Measurements from ENCODE around the gene EXOC3L2. TPM values are rescaled to one million over a fixed set of nuclear protein-coding genes. Genes with fewer than 3 reads are reported as not detected.
A peak's percentile ranks its signal among the peaks of the same experiment; 100 is the strongest.

Gene EXOC3L2
- total RNA-seq, 1 donor from 2014 or later: not detected

- Mint-ChIP-seq H3K36me3 (ENCODE audit: insufficient read depth) (peaks cover 6% of the 10 kb centered on the region), H3K4me3 (ENCODE audit: low read depth) (no peak overlapping the region), H3K27me3 (no peaks in the 10 kb centered on the region), H3K9me3 (ENCODE audit: low read depth) (no peaks in the 10 kb centered on the region), H3K4me1 (ENCODE audit: low read depth) (no peaks in the 10 kb centered on the region), H3K27ac (peak overlapping the region; percentile 56)
- DNase-seq (ENCODE audit: low spot score, unreplicated experiment): no peak
- TF ChIP-seq CTCF (IDR thresholded peaks at IDR 0.05; ENCODE audit: unreplicated experiment): no peak
Measured at GRCh38 chr19:45265375-45265774, 20.2 kb upstream of the EXOC3L2 start.

GRCh38 chr19:45264781-45265317, 19.6 kb upstream of the EXOC3L2 start:
- TF ChIP-seq CTCF (IDR thresholded peaks at IDR 0.05; ENCODE audit: unreplicated experiment): no peak
- no peak for DNase-seq (ENCODE audit: low spot score, unreplicated experiment)

GRCh38 chr19:45263013-45263412, 17.8 kb upstream of the EXOC3L2 start:
- peaks cover 6% of the 10 kb centered on the region for H3K36me3 Mint-ChIP-seq (ENCODE audit: insufficient read depth)
- no peaks in the 10 kb centered on the region for H3K4me1 Mint-ChIP-seq (ENCODE audit: low read depth)
- no peaks in the 10 kb centered on the region for H3K27me3 Mint-ChIP-seq
- H3K9me3 Mint-ChIP-seq (ENCODE audit: low read depth): no peaks in the 10 kb centered on the region
- no peak for DNase-seq (ENCODE audit: low spot score, unreplicated experiment)
- H3K4me3 Mint-ChIP-seq (ENCODE audit: low read depth): no peak overlapping the region
- no peak overlapping the region for H3K27ac Mint-ChIP-seq
- TF ChIP-seq CTCF (IDR thresholded peaks at IDR 0.05; ENCODE audit: unreplicated experiment): no peak

More at GRCh38 chr19:45264781-45265317, 19.6 kb upstream of the EXOC3L2 start:
- Mint-ChIP-seq H3K36me3 (ENCODE audit: insufficient read depth) (peaks cover 6% of the 10 kb centered on the region), H3K9me3 (ENCODE audit: low read depth) (no peaks in the 10 kb centered on the region), H3K4me3 (ENCODE audit: low read depth) (no peak overlapping the region), H3K4me1 (ENCODE audit: low read depth) (no peaks in the 10 kb centered on the region), H3K27me3 (no peaks in the 10 kb centered on the region), H3K27ac (no peak overlapping the region)

GRCh38 chr19:45262570-45262969, 17.4 kb upstream of the EXOC3L2 start:
- Mint-ChIP-seq H3K36me3 (ENCODE audit: insufficient read depth) (peaks cover 6% of the 10 kb centered on the region), H3K9me3 (ENCODE audit: low read depth) (no peaks in the 10 kb centered on the region), H3K27ac (no peak overlapping the region), H3K4me1 (ENCODE audit: low read depth) (no peaks in the 10 kb centered on the region), H3K27me3 (no peaks in the 10 kb centered on the region), H3K4me3 (ENCODE audit: low read depth) (no peak overlapping the region)
- no peak for TF ChIP-seq CTCF (IDR thresholded peaks at IDR 0.05; ENCODE audit: unreplicated experiment)
- no peak for DNase-seq (ENCODE audit: low spot score, unreplicated experiment)

- H3K4me3 Mint-ChIP-seq (ENCODE audit: low read depth): no peak overlapping the region
- TF ChIP-seq CTCF (IDR thresholded peaks at IDR 0.05; ENCODE audit: unreplicated experiment): no peak
Measured at GRCh38 chr19:45258862-45259261, 13.7 kb upstream of the EXOC3L2 start.

More at GRCh38 chr19:45258862-45259261, 13.7 kb upstream of the EXOC3L2 start:
- no peak overlapping the region for H3K27ac Mint-ChIP-seq
- H3K9me3 Mint-ChIP-seq (ENCODE audit: low read depth): no peaks in the 10 kb centered on the region
- peaks cover 3% of the 10 kb centered on the region for H3K36me3 Mint-ChIP-seq (ENCODE audit: insufficient read depth)
- peaks cover 2% of the 10 kb centered on the region for H3K4me1 Mint-ChIP-seq (ENCODE audit: low read depth)
- DNase-seq (ENCODE audit: low spot score, unreplicated experiment): no peak
- no peaks in the 10 kb centered on the region for H3K27me3 Mint-ChIP-seq
